SH-SY5Y (cell line): ENCODE measurements around the gene SOS1.

Experiments
- GATA2 ChIP-seq: IDR thresholded peaks from 2 replicates; pipeline ENCODE4 v1.6.1; 2011; ENCODE audit warnings: mild to moderate bottlenecking, low read depth, low read length
- GATA3 ChIP-seq: IDR thresholded peaks from 2 replicates; pipeline ENCODE4 v1.6.1; 2011; ENCODE audit warnings: low read depth, mild to moderate bottlenecking, low read length, moderate library complexity

GRCh38 chr2:39159283-39159682 is 38.4 kb upstream of the SOS1 start:
- TF ChIP-seq GATA2, result no peak
- no peak for TF ChIP-seq GATA3
